ENCODE data around the gene QKI. TPM values are rescaled to one million over a fixed set of nuclear protein-coding genes. Genes with fewer than 3 reads are reported as not detected.

The QKI gene
- total RNA-seq, 1 experiment from 2014 or later: 50.8 TPM

- ChIA-PET POLR2A (ENCODE audit: unreplicated experiment) (no interaction called here), CTCF (no interaction called here)
- H2AFZ ChIP-seq: no peak overlapping the region
- peaks cover 37% of the 10 kb centered on the region; the same call in 1 of the 2 replicates for H3K27me3 ChIP-seq (ENCODE audit: insufficient read depth, low read depth)
- no peaks in the 10 kb centered on the region for H4K20me1 ChIP-seq (ENCODE audit: insufficient read depth)
- intact Hi-C loops (cut with micrococcal nuclease; ENCODE audit: unreplicated experiment): no loop called here
- no peaks in the 10 kb centered on the region for H3K9me3 ChIP-seq (ENCODE audit: insufficient read depth, low read depth)
- H3F3A ChIP-seq (ENCODE audit: insufficient read depth, low read depth): no peaks in the 10 kb centered on the region
- no peak overlapping the region for H3K4me2 ChIP-seq
- H3K79me2 ChIP-seq (ENCODE audit: low read depth): no peaks in the 10 kb centered on the region
- TF ChIP-seq EZH2 (IDR thresholded peaks at IDR 0.05; ENCODE audit: low read depth) (no peak), CTCF (conservative IDR thresholded peaks at IDR 0.05) (no peak)
- H3K4me3 ChIP-seq: no peak overlapping the region
- no peaks in the 10 kb centered on the region for H3K4me1 ChIP-seq (replicated peaks; ENCODE audit: insufficient read depth)
- H3K9me2 ChIP-seq (ENCODE audit: insufficient read depth): no peaks in the 10 kb centered on the region
- no peak for DNase-seq
- no TSS peak for BruUV-seq (replicated peaks)
- H3K36me3 ChIP-seq (ENCODE audit: low read depth): no peaks in the 10 kb centered on the region
- no peak overlapping the region for H3K27ac ChIP-seq
These were observed 201.9 kb downstream of the QKI start for GRCh38 chr6:163616452-163616851.

GRCh38 chr6:163617549-163617948 is 203.0 kb downstream of the QKI start:
- H3K36me3 ChIP-seq (ENCODE audit: low read depth): no peaks in the 10 kb centered on the region
- H3K79me2 ChIP-seq (ENCODE audit: low read depth): no peaks in the 10 kb centered on the region
- no peaks in the 10 kb centered on the region for H3K9me3 ChIP-seq (ENCODE audit: insufficient read depth, low read depth)
- H4K20me1 ChIP-seq (ENCODE audit: insufficient read depth): no peaks in the 10 kb centered on the region
- TF ChIP-seq EZH2 (IDR thresholded peaks at IDR 0.05; ENCODE audit: low read depth) (no peak), CTCF (conservative IDR thresholded peaks at IDR 0.05) (no peak)
- no TSS peak for BruUV-seq (replicated peaks)
- no peak overlapping the region for H3K4me2 ChIP-seq
- CTCF ChIA-PET: no interaction called here
- intact Hi-C loops (cut with micrococcal nuclease; ENCODE audit: unreplicated experiment): no loop called here
- no peaks in the 10 kb centered on the region for H3F3A ChIP-seq (ENCODE audit: insufficient read depth, low read depth)
- H3K4me3 ChIP-seq: no peak overlapping the region
- no peaks in the 10 kb centered on the region for H3K9me2 ChIP-seq (ENCODE audit: insufficient read depth)
- no peak overlapping the region for H3K27ac ChIP-seq
- no peaks in the 10 kb centered on the region for H3K4me1 ChIP-seq (replicated peaks; ENCODE audit: insufficient read depth)
- POLR2A ChIA-PET (ENCODE audit: unreplicated experiment): no interaction called here
- peaks cover 37% of the 10 kb centered on the region; the same call in 1 of the 2 replicates for H3K27me3 ChIP-seq (ENCODE audit: insufficient read depth, low read depth)
- no peak overlapping the region for H2AFZ ChIP-seq
- DNase-seq: no peak

GRCh38 chr6:163620101-163620500 is 205.6 kb downstream of the QKI start:
- no peaks in the 10 kb centered on the region for H3K36me3 ChIP-seq (ENCODE audit: low read depth)
- H3K4me1 ChIP-seq (replicated peaks; ENCODE audit: insufficient read depth): no peaks in the 10 kb centered on the region
- intact Hi-C loops (cut with micrococcal nuclease; ENCODE audit: unreplicated experiment): no loop called here
- no peaks in the 10 kb centered on the region for H3K9me3 ChIP-seq (ENCODE audit: insufficient read depth, low read depth)
- BruUV-seq (replicated peaks): no TSS peak
- no peak overlapping the region for H3K27ac ChIP-seq
- DNase-seq: no peak
- ChIA-PET POLR2A (ENCODE audit: unreplicated experiment) (no interaction called here), CTCF (no interaction called here)
- H2AFZ ChIP-seq: no peak overlapping the region
- no peak overlapping the region for H3K4me2 ChIP-seq
- peaks cover 44% of the 10 kb centered on the region for H3K27me3 ChIP-seq (ENCODE audit: insufficient read depth, low read depth)
- H3K9me2 ChIP-seq (ENCODE audit: insufficient read depth): no peaks in the 10 kb centered on the region
- no peak overlapping the region for H3K4me3 ChIP-seq
- TF ChIP-seq CTCF (conservative IDR thresholded peaks at IDR 0.05) (no peak), EZH2 (IDR thresholded peaks at IDR 0.05; ENCODE audit: low read depth) (no peak)
- no peaks in the 10 kb centered on the region for H4K20me1 ChIP-seq (ENCODE audit: insufficient read depth)
- no peaks in the 10 kb centered on the region for H3F3A ChIP-seq (ENCODE audit: insufficient read depth, low read depth)
- H3K79me2 ChIP-seq (ENCODE audit: low read depth): no peaks in the 10 kb centered on the region

Measured in PC-9 (cell line).